GM18508 (cell line): ENCODE measurements around the gene SCMH1.

Experiments used
- ATAC-seq: cut with Tn5 transposase; IDR thresholded peaks from one replicate; pipeline ENCODE4 v1.9.1; 2021; ENCODE audit warnings: moderate number of reproducible peaks; ENCODE audit not compliant: insufficient read depth, unreplicated experiment

SCMH1 gene

GRCh38 chr1:41108696-41109275, 133.3 kb downstream of the SCMH1 start:
- ATAC-seq = no peak

- ATAC-seq = no peak
These were observed 138.3 kb downstream of the SCMH1 start for GRCh38 chr1:41103766-41104165.

GRCh38 chr1:41102653-41103052, 139.5 kb downstream of the SCMH1 start:
- ATAC-seq = no peak

- ATAC-seq = no peak
These were observed 140.0 kb downstream of the SCMH1 start for GRCh38 chr1:41101950-41102607.

GRCh38 chr1:41101076-41101475, 141.0 kb downstream of the SCMH1 start:
- no peak for ATAC-seq

GRCh38 chr1:41100170-41100569, 141.9 kb downstream of the SCMH1 start:
- ATAC-seq = no peak

GRCh38 chr1:41098730-41099460, 143.2 kb downstream of the SCMH1 start:
- ATAC-seq = no peak

- ATAC-seq = no peak
These were observed 145.0 kb downstream of the SCMH1 start for GRCh38 chr1:41097105-41097504.

- ATAC-seq = no peak
These were observed 148.3 kb downstream of the SCMH1 start for GRCh38 chr1:41093826-41094225.

GRCh38 chr1:41086921-41087320, 155.2 kb downstream of the SCMH1 start:
- no peak for ATAC-seq

GRCh38 chr1:41078616-41079015, 163.5 kb downstream of the SCMH1 start:
- no peak for ATAC-seq

GRCh38 chr1:41078193-41078592, 163.9 kb downstream of the SCMH1 start:
- no peak for ATAC-seq

- ATAC-seq = no peak
These were observed 168.1 kb downstream of the SCMH1 start for GRCh38 chr1:41073971-41074370.

- ATAC-seq = no peak
These were observed 170.1 kb downstream of the SCMH1 start for GRCh38 chr1:41072051-41072450.

GRCh38 chr1:41056907-41057306, 185.2 kb downstream of the SCMH1 start:
- ATAC-seq = no peak

- ATAC-seq = no peak
These were observed 188.8 kb downstream of the SCMH1 start for GRCh38 chr1:41053316-41053715.

- no peak for ATAC-seq
These were observed 191.1 kb downstream of the SCMH1 start for GRCh38 chr1:41051022-41051421.

- ATAC-seq = no peak
These were observed 193.6 kb downstream of the SCMH1 start for GRCh38 chr1:41048540-41048939.

- ATAC-seq = no peak
These were observed 195.7 kb downstream of the SCMH1 start for GRCh38 chr1:41046347-41046775.

GRCh38 chr1:41045740-41046139, 196.4 kb downstream of the SCMH1 start:
- no peak for ATAC-seq

GRCh38 chr1:41044187-41044586, 197.9 kb downstream of the SCMH1 start:
- no peak for ATAC-seq
